ENCODE measurements around the gene KRIT1. TPM values are rescaled to one million over a fixed set of nuclear protein-coding genes. Genes with fewer than 3 reads are reported as not detected.

The KRIT1 gene
- total and polyA plus RNA-seq, 4 donors, result 15.6 to 94.5 (median 26.1) TPM

DNA sequence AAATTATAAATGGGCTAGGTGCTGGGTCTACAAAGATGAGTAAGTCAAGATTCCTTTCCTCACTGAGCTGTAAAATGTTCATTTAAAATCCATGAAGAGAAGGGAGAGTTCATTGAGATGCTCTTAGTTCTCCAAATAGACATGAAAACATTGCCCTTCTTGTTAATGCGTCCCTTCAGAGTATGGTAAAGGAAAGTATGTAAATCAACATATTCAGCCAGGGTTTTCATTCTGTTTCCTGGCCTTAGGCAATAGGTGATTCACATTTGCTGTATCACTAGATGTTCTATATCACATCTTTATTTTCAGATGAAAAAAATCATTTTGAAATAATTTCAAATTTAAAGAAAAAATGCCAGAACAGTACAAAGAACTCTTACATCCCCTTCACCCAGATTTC lies 5.5 kb upstream of the KRIT1 start:
- 96 to 97% methylated on average over 1 of the region's 1 CpG for WGBS, 2 donors
- no peak overlapping the region for H3K4me3 ChIP-seq
- H3K9ac ChIP-seq (ENCODE audit: insufficient read depth in 1 of 2, low read length in 2 of 2), result no peak overlapping the region
- H3K9me3 ChIP-seq (ENCODE audit: control insufficient read depth in 4 of 4, insufficient read depth in 3 of 4, low read length in 3 of 4), result no peaks in the 10 kb centered on the region
- H3K36me3 ChIP-seq (ENCODE audit: control insufficient read depth in 4 of 4, insufficient read depth in 4 of 4, low read length in 4 of 4), result peaks cover 0 to 6% (median 2%) of the 10 kb centered on the region in 4 donors
- ATAC-seq (ENCODE audit: insufficient read depth, low FRiP score) (no peak), DNase-seq (no peak)
- TF ChIP-seq, protein P1, sequence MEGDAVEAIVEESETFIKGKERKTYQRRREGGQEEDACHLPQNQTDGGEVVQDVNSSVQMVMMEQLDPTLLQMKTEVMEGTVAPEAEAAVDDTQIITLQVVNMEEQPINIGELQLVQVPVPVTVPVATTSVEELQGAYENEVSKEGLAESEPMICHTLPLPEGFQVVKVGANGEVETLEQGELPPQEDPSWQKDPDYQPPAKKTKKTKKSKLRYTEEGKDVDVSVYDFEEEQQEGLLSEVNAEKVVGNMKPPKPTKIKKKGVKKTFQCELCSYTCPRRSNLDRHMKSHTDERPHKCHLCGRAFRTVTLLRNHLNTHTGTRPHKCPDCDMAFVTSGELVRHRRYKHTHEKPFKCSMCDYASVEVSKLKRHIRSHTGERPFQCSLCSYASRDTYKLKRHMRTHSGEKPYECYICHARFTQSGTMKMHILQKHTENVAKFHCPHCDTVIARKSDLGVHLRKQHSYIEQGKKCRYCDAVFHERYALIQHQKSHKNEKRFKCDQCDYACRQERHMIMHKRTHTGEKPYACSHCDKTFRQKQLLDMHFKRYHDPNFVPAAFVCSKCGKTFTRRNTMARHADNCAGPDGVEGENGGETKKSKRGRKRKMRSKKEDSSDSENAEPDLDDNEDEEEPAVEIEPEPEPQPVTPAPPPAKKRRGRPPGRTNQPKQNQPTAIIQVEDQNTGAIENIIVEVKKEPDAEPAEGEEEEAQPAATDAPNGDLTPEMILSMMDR (IDR thresholded peaks at IDR 0.05; ENCODE audit: control extremely low read depth, extremely low read depth), result no peak
- no peak overlapping the region for H3K27ac ChIP-seq (ENCODE audit: low read depth in 1 of 2, low read length in 1 of 2)
- H3K4me1 ChIP-seq (ENCODE audit: control insufficient read depth in 5 of 5, insufficient read depth in 5 of 5, low read length in 5 of 5), result peaks cover 0 to 16% (median 6%) of the 10 kb centered on the region in 5 donors
- no peaks in the 10 kb centered on the region for H3K27me3 ChIP-seq (ENCODE audit: control insufficient read depth in 3 of 3, insufficient read depth in 3 of 3, low read length in 2 of 3)

DNA sequence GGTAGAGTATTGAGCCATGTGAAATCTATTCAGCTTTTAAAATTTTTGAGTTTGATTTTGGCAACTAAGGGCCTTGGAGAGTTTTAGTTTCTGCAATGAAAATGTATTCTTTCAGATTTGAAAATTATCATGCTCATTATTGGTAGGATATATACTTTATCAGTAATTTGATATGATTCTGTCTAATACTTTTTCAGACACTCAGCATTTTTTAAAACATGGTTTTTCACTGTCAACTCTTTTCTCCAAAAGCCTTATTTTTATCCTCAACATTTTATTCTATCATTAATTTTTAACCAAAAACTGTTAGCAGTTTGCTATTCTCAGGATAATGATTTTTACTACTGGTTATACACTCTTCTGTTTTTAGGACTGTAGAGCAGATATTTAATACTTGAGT lies 4.9 kb upstream of the KRIT1 start:
- Histone ChIP-seq H3K9ac (ENCODE audit: insufficient read depth in 1 of 2, low read length in 2 of 2) (no peak overlapping the region), H3K4me3 (no peak overlapping the region), H3K4me1 (ENCODE audit: control insufficient read depth in 5 of 5, insufficient read depth in 5 of 5, low read length in 5 of 5) (peaks cover 0 to 16% (median 6%) of the 10 kb centered on the region in 5 donors), H3K9me3 (ENCODE audit: control insufficient read depth in 4 of 4, insufficient read depth in 3 of 4, low read length in 3 of 4) (no peaks in the 10 kb centered on the region), H3K36me3 (ENCODE audit: control insufficient read depth in 4 of 4, insufficient read depth in 4 of 4, low read length in 4 of 4) (peaks cover 0 to 6% (median 2%) of the 10 kb centered on the region in 4 donors), H3K27ac (ENCODE audit: low read depth in 1 of 2, low read length in 1 of 2) (no peak overlapping the region), H3K27me3 (ENCODE audit: control insufficient read depth in 3 of 3, insufficient read depth in 3 of 3, low read length in 2 of 3) (no peaks in the 10 kb centered on the region)
- TF ChIP-seq, protein P1 (IDR thresholded peaks at IDR 0.05; ENCODE audit: control extremely low read depth, extremely low read depth), result no peak
- no peak for ATAC-seq (ENCODE audit: insufficient read depth, low FRiP score)
- DNase-seq, result no peak

DNA sequence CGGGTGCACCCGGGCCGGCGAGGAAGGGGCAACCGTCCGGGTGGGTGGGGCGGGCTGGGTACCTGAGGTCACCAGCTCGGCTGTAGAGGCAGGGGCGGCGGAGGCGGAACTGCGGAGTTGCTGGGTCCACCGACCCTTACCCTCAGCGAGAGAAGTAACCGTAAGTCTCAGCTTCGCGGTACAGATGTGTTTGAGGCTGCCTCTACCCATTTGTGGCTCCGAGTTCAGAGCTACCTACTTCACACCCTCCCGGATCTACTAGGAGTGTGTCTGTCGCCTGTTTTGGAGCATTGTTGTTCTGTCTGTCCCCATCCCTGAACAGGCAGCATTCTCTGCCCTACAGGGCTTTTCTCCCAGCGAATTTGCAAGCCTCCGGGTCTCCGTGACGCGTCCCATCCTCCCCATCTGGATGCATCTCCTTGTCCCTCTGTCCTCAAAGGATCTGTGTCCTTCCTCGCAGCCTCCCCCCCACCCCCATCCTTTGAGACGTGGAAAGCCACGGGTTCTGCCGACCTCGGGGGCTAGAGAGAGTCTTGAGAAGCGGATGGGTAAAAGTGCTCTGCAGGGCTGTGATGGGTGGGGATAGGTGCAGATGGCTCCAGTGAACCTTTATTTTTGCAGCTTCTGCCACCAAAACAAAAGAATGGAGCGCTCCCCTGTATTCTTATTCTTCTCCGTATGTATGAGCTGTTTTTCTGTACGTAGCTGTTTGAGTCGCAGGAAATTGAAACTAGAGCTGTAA lies 817 bp upstream of the KRIT1 start:
- H3K27ac ChIP-seq (ENCODE audit: low read depth in 1 of 2, low read length in 1 of 2), result peak overlapping the region; percentile 88 to 98
- H3K9me3 ChIP-seq (ENCODE audit: control insufficient read depth in 4 of 4, insufficient read depth in 3 of 4, low read length in 3 of 4), result no peaks in the 10 kb centered on the region
- TF ChIP-seq, protein P1 (IDR thresholded peaks at IDR 0.05; ENCODE audit: control extremely low read depth, extremely low read depth), result no peak
- DNase-seq, result peak; percentile 40 to 59 (median 49)
- H3K27me3 ChIP-seq (ENCODE audit: control insufficient read depth in 3 of 3, insufficient read depth in 3 of 3, low read length in 2 of 3), result no peaks in the 10 kb centered on the region
- peaks cover 0 to 29% (median 11%) of the 10 kb centered on the region in 5 donors for H3K4me1 ChIP-seq (ENCODE audit: control insufficient read depth in 5 of 5, insufficient read depth in 5 of 5, low read length in 5 of 5)
- no peaks in the 10 kb centered on the region for H3K36me3 ChIP-seq (ENCODE audit: control insufficient read depth in 4 of 4, insufficient read depth in 4 of 4, low read length in 4 of 4)
- peak overlapping the region; percentile 93 for H3K4me3 ChIP-seq
- ATAC-seq (ENCODE audit: insufficient read depth, low FRiP score), result peak; percentile 14
- 1% methylated on average over 30 to 35 of the region's 35 CpGs for WGBS, 2 donors
- H3K9ac ChIP-seq (ENCODE audit: insufficient read depth in 1 of 2, low read length in 2 of 2), result peak overlapping the region; percentile 87 to 92
